GM19025 (cell line): ENCODE measurements around the gene MYL5.
"Not testable (repeated sequence)": the region's sequence is repeated elsewhere in the genome, so short reads cannot be mapped to it uniquely, and the experiment has no call there.

Experiments used
- ATAC-seq: cut with Tn5 transposase; IDR thresholded peaks from one replicate; pipeline ENCODE4 v1.9.1; 2021; ENCODE audit warnings: mild to moderate bottlenecking, low read depth, moderate library complexity; ENCODE audit not compliant: unreplicated experiment

Gene MYL5

DNA sequence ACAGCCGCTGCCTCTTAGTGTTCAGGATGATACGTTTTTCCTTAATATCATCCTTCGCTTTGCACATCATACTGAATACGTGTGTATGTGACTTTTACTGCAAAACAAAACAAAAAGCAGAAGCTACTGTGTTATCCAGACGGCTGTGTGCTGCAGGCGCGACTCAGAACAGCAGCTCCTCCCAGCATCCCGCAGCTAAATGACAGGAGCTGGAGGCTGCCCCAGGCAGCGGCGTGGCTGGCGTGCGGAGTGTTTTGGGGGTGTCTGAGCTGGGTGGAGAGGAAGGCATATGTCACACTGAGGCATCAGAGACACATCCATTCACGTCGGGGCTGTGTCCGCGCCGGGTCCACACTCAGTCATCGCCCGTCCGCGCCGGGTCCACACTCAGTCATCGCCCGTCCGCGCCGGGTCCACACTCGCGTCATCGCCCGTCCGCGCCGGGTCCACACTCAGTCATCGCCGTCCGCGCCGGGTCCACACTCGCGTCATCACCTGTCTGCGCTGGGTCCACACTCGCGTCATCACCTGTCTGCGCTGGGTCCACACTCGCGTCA lies 47.9 kb downstream of the MYL5 start:
- no peak for ATAC-seq

DNA sequence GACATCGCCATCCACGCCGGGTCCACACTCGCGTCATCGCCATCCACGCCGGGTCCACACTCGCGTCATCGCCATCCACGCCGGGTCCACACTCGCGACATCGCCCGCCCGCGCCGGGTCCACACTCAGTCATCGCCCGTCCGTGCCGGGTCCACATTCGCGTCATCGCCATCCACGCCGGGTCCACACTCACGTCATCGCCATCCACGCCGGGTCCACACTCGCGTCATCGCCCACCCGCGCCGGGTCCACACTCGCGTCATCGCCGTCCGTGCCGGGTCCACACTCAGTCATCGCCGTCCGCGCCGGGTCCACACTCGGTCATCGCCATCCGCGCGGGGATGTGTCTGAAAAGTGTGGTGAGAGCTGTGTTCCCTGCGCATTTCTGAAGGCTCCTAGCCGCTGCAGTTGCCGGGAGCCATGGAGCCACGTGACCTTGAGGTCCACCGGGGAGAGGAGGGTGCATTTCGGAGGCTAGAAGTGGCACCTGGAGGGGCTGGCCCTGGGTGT lies 48.6 kb downstream of the MYL5 start:
- no peak for ATAC-seq

DNA sequence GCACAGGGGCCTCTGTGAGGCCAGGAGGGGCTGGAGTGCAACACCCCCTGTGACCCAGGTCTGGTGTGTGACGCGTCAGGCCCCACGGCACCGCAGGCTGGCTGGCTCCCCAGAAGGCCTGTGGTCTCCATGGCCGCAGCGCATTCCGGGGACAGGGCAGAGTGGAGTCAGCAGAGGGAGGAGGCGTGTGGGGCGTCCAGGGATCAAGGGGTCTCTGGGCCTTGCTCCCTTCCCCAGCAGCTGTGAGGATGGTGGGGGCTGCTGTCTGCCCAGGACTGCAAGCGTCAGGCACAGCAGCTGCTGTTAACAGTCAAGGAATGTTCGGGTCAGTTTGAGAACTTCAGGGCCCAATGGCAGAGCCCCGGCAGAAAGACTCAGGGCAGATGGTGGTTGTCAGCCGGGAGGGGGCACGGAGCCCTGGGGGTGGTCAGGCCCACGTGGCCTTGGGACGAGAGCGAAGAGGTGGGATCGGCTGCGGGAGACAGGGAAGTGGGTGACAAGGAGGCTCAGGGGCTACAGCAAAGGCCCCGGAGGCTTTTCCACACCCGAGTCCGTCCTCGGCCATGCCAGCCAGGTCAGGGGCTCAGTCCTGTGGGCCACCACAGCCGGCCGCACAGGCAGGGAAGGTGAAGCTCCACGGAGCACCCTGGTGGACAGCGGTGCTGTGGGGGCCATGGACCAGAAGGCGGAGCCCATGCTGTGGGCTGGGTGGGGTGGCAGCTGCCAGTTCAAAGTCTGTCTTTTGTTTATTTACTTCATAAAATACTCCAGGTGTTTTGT lies 49.6 kb downstream of the MYL5 start:
- no peak for ATAC-seq

DNA sequence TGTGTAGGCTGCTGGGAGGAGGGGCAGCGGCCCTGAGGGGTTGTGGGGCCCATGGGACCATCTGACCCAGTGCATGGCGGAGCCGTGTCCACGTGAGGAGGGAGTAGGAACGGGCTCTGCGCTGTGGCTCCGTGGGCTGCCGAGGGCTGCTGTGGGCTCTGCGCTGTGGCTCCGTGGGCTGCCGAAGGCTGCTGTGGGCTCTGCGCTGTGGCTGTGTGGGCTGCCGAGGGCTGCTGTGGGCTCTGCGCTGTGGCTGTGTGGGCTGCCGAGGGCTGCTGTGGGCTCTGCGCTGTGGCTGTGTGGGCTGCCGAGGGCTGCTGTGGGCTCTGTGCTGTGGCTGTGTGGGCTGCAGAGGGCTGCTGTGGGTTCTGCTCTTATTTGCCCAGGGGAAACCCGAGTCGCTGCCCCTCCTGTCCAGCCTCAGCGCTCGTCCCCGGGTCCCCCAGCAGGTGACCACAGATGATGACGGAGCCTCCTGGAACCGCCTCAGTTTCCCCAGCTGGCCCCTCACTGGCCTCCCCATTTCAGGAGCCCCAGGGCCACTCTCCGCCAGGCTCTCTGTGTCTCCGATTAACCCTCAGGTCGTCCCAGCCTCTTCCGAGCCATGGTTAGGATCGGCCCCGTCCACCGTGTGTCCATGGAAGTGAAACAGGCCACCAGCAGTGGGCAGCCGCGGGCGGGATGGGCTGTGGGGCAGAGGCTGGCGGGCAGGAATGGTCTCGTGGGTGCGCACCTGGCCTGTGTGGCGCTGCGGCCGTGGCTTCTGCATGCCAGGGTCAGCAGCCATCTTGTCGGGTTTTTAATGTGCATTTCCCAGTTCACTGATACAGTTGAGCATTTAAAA lies 51.3 kb downstream of the MYL5 start:
- no peak for ATAC-seq

DNA sequence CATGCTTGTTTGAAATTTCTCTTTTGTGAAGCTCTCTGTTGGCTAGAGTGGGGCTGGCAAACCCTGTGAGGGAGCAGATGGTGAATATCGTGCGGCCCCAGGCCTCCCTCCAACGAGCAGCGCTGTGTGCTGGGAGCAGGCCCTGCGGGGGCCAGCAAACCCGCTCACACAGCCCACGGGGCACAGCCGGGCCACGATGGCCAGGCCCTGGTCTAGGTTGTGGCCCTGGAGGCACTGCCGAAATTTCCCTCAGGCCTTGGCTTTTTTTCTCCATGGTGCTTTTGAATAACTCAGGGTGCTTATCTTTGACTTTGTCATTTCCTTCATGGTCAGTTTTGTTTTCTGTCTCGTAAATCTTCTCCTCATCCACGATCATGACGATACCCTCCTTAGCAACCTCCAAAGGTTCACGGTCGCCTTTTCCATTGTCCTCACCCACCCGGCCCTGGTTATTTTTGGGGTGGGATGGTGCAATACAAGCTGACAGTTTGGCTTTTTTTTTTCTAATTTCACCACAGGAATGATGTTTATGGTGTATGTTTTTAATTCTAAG lies 52.0 kb downstream of the MYL5 start:
- ATAC-seq: no peak

DNA sequence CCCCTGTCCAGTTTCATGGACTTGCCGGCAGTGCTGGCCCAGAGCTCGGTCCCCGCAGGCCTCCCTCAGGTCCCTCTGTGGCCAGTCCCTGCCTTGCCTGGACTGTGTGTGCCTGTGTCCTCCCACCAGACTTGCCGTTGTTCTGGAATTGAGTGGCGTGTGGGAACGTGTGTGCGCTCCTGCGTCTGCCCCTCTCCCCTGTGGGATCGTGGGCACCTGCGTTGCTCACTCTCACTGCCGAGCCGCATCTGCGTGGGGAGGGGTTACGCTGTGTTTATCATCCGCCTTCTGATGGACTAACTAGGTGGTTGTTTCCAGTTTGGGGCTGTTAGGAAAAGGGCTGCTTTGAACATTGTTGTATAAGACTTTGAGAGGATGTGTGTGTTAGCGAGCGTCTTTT lies 52.5 kb downstream of the MYL5 start:
- no peak for ATAC-seq

DNA sequence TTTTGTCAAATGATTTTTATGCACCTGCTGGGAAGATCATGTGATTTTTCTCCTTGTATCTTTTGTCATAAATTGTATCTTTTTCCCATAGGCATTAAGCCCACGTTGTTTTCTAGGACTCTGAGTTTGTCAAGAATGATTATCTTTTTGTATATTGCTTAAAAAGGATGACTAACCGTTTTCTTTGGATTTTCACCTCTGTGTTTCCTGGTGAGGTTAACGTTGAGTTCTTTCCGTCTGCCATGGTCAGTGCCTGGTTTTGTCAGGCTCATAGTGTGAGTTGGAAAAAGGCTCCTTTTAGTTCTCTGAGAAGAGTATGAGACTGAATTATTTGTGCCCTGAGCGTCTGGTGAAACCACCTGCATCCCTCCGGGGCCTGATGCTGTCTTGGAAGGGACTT lies 53.2 kb downstream of the MYL5 start:
- ATAC-seq: no peak

DNA sequence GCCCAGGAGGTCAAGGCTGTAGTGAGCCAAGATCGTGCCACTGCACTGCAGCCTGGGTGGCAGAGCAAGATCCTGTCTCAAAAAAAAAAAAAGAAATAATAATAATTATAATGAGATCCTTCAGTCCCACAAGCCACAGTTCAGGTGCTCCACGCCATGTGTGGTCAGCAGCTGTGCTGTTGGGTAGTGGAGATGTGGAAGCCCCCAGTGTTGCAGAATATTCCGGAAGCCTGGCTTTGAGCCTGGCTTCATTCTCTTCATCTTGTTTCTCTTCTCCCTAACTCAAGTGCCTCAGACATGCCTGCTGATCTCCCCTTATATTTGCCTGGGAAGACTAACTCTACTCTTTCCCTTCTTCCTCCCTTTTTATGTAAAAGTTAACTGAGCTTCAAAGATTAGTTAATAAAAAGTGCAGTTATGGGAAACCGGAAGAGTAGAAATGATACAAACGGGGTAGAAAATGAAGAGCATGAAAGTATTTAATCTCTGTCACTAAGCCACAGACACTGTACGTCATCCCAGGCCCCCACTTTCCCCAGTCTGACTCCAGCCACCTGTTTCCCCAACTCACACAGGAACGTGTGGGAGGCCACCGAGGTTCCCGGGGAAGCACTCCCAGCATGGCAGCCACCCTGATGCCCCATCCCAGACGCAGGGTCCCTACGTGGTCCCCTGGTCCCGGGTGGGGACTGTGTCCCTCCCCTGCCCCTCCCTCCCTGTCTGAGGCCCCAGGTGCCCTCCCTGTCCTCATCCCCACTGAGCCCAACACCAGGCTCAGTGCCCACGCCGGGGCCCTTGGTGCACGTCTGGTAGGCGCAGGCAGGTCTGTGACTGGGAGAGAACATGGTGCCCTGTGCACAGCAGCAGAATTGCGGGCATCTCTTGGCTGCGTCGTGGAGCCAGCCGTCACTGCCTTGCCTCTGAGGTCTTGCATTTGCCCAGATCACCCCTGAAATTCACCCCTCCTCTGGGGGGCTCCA lies 55.3 kb downstream of the MYL5 start:
- ATAC-seq: no peak

DNA sequence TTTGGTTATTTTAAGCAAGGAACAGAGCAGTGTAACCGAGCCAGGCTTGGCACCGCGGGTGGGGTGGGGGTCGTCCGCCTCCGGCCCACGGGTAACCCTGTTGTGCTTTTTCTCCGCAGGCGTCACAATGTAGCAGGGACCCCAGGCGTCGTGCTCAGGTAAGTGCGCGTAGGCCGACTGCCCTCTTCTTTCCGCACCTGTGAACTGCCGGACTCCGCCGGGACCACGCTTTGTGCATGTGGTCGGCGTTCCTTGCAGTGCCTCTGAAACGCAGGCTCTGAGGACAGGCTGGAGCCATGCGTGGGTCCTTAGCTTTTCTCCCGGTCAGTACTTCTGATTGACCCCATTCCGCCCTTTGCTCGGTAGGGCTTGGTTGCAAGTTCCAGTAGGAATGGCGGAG lies 56.2 kb downstream of the MYL5 start:
- no peak for ATAC-seq

DNA sequence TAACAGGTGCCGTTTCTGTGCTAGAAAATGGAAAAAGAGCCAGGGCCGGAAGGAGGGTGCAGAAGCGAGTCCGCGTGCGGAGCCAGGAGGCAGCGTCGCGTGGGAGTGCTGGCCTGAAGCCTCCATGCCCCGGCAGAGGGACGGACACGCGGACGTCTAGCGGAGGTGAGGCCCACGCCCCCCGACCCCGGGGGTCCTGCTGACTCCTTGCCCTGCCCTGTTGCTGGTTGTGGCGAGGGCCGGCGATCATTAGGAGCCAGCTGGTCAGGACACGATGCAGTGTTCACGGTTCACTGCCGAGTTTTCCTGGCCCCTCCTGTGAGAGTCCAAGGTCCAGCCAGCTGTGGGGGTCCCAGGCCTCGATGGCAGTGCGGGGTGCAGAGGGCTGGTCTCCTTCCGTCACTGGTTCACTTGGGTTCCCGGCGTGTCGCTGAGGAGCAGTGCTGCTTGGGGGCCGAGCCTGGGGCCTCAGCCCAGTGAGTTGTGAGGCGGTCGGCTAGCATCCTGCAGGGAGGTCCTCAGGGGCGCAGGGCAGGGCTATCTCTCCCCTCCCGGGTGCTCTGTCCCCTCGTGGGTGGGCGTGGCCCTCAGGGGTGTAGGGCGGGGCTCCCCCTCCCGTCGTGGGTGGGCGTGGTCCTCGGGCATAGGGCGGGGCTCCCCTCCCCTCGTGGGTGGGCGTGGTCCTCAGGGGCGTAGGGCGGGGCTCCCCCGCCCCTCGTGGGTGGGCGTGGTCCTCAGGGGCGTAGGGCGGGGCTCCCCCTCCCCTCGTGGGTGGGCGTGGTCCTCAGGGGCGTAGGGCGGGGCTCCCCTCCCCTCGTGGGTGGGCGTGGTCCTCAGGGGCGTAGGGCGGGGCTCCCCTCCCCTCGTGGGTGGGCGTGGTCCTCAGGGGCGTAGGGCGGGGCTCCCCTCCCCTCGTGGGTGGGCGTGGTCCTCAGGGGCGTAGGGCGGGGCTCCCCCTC lies 56.9 kb downstream of the MYL5 start:
- not testable (repeated sequence) for ATAC-seq
